GM21619 (cell line): ENCODE measurements around the gene SCFD2.
"Not testable (repeated sequence)": the region's sequence is repeated elsewhere in the genome, so short reads cannot be mapped to it uniquely, and the experiment has no call there.

Source experiments
- ATAC-seq: cut with Tn5 transposase; IDR thresholded peaks from one replicate; pipeline ENCODE4 v1.9.1; 2021; ENCODE audit not compliant: unreplicated experiment

SCFD2 gene

GRCh38 chr4:52840531-52841370, 525.1 kb downstream of the SCFD2 start:
- no peak for ATAC-seq

GRCh38 chr4:52838729-52839586, 526.9 kb downstream of the SCFD2 start:
- no peak for ATAC-seq

- no peak for ATAC-seq
These were observed 527.9 kb downstream of the SCFD2 start for GRCh38 chr4:52837716-52838558.

- ATAC-seq = no peak
These were observed 529.2 kb downstream of the SCFD2 start for GRCh38 chr4:52836678-52837077.

GRCh38 chr4:52836120-52836519, 529.7 kb downstream of the SCFD2 start:
- ATAC-seq = no peak

GRCh38 chr4:52834641-52835456, 531.0 kb downstream of the SCFD2 start:
- ATAC-seq = not testable (repeated sequence)

- no peak for ATAC-seq
These were observed 531.8 kb downstream of the SCFD2 start for GRCh38 chr4:52833941-52834525.

- no peak for ATAC-seq
These were observed 540.3 kb downstream of the SCFD2 start for GRCh38 chr4:52825460-52826090.

GRCh38 chr4:52824603-52825459, 541.0 kb downstream of the SCFD2 start:
- no peak for ATAC-seq

GRCh38 chr4:52824270-52824602, 541.6 kb downstream of the SCFD2 start:
- no peak for ATAC-seq

GRCh38 chr4:52823702-52824092, 542.2 kb downstream of the SCFD2 start:
- no peak for ATAC-seq
